ENCODE measurements around the gene KBTBD12.

DNA sequence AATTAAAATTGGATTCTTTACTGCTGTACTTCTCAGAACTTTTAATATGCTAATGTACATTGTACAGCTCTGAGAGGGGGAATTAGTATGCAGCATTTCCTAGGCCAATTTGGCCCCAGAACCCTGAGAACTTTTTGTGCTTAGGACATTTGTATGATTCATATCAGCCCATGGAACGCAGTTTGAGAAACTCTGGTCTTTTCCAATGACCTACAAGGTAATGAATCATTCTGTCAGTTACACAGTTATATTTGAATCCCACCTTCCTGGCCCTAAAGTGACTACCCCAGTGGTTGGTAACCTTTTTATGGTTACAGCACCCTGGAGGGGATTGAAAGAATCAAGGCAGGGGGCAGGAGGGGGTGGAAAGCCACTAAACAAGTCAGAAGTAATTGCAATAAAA is 25.6 kb upstream of the KBTBD12 start:
- TF ChIP-seq, protein P1, sequence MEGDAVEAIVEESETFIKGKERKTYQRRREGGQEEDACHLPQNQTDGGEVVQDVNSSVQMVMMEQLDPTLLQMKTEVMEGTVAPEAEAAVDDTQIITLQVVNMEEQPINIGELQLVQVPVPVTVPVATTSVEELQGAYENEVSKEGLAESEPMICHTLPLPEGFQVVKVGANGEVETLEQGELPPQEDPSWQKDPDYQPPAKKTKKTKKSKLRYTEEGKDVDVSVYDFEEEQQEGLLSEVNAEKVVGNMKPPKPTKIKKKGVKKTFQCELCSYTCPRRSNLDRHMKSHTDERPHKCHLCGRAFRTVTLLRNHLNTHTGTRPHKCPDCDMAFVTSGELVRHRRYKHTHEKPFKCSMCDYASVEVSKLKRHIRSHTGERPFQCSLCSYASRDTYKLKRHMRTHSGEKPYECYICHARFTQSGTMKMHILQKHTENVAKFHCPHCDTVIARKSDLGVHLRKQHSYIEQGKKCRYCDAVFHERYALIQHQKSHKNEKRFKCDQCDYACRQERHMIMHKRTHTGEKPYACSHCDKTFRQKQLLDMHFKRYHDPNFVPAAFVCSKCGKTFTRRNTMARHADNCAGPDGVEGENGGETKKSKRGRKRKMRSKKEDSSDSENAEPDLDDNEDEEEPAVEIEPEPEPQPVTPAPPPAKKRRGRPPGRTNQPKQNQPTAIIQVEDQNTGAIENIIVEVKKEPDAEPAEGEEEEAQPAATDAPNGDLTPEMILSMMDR (IDR thresholded peaks at IDR 0.05; ENCODE audit: insufficient read depth, low read length, poor library complexity, severe bottlenecking), result no peak
- no peak for TF ChIP-seq EZH2phosphoT487 (conservative IDR thresholded peaks at IDR 0.05; ENCODE audit: low read length)
